Stimulated activated CD8-positive, alpha-beta memory T cell treated with anti-CD3 and anti-CD28 coated beads, Interleukin-7, amount 100 ng/mL, for 24 hours (primary cell): ENCODE results near the gene TGIF1.

Experiments used
- DNase-seq: peaks from one replicate; pipeline ENCODE4 v3.0.0-alpha.2; 2020; ENCODE audit warnings: low read depth

The TGIF1 gene

GRCh38 chr18:3434685-3435084 lies 15.3 kb upstream of the TGIF1 start:
- no peak for DNase-seq

- DNase-seq = no peak
Measured at GRCh38 chr18:3440341-3440740, 9.6 kb upstream of the TGIF1 start.

- DNase-seq = no peak
Measured at GRCh38 chr18:3441290-3441689, 8.7 kb upstream of the TGIF1 start.

- DNase-seq = no peak
Measured at GRCh38 chr18:3442919-3443318, 7.1 kb upstream of the TGIF1 start.

- DNase-seq = no peak
Measured at GRCh38 chr18:3444296-3444695, 5.7 kb upstream of the TGIF1 start.

- no peak for DNase-seq
Measured at GRCh38 chr18:3444954-3445353, 5.0 kb upstream of the TGIF1 start.

- DNase-seq = no peak
Measured at GRCh38 chr18:3447068-3447894, 2.7 kb upstream of the TGIF1 start.

GRCh38 chr18:3447895-3448837 lies 1.8 kb upstream of the TGIF1 start:
- DNase-seq = no peak

GRCh38 chr18:3448838-3449511 lies 997 bp upstream of the TGIF1 start:
- no peak for DNase-seq

- no peak for DNase-seq
Measured at GRCh38 chr18:3449512-3450011, 410 bp upstream of the TGIF1 start.

GRCh38 chr18:3450799-3451182 lies 819 bp downstream of the TGIF1 start:
- peak; percentile 12 for DNase-seq

GRCh38 chr18:3451183-3451988 lies 1.4 kb downstream of the TGIF1 start:
- peak; percentile 68 for DNase-seq

GRCh38 chr18:3451989-3452749 lies 2.2 kb downstream of the TGIF1 start:
- no peak for DNase-seq

GRCh38 chr18:3452750-3453539 lies 3.0 kb downstream of the TGIF1 start:
- DNase-seq = no peak

- no peak for DNase-seq
Measured at GRCh38 chr18:3453540-3454364, 3.8 kb downstream of the TGIF1 start.

- no peak for DNase-seq
Measured at GRCh38 chr18:3454365-3455089, 4.6 kb downstream of the TGIF1 start.

GRCh38 chr18:3455090-3455635 lies 5.2 kb downstream of the TGIF1 start:
- no peak for DNase-seq
